GM21515 (cell line): Measurements from ENCODE around the gene SLC17A2.

ENCODE experiments used
- ATAC-seq: cut with Tn5 transposase; IDR thresholded peaks from one replicate; pipeline ENCODE4 v1.9.1; 2021; ENCODE audit not compliant: unreplicated experiment

The SLC17A2 gene

DNA sequence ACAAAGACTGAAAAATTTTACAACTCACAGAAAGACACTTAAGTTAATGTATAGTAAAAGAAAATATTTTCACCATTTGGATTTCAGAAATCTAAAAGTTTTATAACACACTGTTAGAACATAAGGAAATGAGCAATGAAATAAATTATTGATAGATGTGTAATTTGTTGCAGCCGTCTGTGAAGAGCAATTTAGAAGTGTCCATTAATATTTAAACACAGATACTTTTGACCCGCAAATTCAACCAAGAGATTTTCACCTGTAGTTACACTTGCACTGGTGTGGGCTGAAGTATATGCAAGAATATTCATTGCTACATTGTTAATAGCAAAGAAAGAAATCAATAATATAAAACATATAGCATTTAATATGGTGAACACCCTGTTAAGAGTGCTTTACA is 41.9 kb downstream of the SLC17A2 start:
- no peak for ATAC-seq

DNA sequence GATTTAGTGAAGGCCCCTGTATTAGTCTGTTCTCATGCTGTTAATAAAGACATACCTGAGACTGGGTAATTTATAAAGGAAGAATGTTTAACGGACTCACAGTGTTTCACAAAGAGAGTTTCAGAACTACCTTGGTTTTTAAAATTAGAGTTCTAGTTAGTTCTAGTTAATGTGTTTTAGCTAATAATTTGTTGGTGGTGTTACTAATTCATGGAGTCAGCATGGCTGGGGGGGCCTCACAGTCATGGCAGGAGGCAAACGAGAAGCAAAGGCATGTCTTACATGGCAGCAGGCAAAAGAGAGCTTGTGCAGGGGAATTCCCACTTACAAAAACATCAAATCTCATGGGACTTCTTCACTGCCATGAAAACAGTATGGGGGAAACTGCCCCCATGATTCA is 44.4 kb downstream of the SLC17A2 start:
- ATAC-seq: no peak

DNA sequence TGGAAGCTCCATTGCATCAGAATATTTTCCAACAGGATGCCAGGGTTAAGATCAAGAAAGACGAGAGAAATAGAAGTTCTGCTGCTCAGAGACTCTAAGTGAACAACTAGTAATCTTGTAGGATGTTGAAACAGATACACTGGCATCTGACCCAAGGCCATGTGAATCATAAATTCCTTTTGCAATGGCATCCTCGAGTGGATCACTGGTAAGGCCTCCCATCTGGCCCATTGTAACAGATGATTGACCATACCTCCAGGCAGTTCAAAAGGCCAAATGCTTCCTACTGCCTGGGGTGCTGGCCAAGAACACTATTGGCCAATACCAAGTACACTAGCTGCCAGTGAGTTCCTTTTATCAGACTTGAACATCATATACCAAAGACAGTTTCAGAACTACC is 46.5 kb downstream of the SLC17A2 start:
- no peak for ATAC-seq

DNA sequence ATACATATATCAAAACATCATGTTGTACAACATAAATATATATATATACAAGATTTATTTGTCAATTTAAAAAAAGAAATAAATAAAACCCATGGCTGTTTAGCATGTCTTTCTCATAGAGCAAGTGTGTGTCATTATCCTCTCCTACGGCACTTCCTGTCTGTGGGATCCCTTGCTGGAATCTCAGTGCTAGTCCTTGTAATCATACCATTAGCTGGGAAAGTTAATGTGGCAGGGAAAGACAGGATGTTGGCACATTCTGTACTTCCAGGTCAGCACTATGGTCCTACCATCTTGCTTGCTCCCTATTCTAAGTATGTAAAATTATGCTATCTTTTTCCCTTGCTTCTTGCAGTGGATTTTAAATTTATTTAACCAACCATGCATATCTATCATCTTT is 47.0 kb downstream of the SLC17A2 start:
- no peak for ATAC-seq

DNA sequence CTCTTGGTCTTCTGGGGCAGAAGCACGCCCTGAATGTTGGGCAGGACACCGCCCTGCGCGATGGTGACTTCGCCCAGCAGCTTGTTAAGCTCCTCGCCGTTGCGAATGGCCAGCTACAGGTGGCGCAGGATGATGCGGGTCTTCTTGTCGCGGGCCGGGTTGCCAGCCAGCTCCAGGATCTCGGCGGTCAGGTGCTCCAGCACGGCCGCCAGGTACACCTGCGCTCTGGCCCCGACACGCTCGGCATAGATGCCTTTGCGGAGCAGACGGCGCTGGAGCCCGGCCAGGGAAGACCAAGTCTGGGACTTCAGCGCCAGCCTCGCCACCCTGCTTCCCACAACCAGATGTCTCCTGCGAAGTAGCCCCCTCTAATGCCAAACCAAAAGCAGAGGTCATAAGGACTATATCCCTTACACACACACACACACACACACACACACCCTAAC is 48.4 kb downstream of the SLC17A2 start:
- no peak for ATAC-seq

DNA sequence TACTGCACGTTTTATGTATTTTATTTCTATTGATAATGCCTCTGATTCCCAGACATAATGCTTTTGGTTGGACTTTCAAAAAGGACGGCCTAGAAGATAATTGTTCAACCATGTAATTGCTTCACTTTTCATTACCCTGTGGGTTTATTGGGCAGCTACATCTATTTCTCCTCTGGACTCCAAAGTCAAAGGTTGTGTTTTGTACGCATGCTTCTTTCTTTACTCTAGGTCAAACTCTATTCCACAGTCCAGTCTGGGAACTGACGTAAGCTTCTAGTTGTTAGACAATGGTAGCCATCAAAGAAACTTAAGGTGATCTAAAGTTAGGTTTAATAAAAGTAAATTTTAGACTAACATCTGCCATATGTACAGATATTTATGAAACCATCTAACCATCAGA is 49.9 kb downstream of the SLC17A2 start:
- ATAC-seq: no peak

DNA sequence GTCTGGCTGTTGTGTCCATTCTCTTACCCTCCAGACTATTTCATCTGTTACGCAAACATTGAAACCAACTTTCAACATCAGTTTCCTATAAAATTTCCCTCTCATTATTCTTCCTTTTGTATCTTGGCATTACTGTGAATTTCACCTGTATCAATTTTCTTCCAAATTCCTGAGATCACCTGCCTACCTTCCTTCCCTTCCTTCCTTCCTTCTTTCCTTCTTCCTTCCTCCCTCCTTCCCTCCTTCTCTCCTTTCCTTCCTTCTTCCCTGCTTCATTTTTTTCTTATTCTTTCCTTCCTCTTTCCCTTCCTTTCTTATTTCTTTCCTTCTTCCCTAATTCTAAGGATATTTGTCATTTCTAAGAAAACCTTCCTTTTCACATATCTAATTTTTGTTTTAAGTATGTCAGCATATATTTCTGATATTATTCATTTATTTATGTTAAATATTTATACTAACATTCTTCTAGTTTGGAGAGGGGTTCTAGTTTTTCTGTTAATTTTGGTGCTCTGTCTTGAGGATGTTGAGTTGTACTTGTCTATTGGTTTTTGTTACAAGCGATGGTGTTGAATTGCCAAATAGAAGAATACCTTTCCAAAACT is 51.7 kb downstream of the SLC17A2 start:
- ATAC-seq: no peak

DNA sequence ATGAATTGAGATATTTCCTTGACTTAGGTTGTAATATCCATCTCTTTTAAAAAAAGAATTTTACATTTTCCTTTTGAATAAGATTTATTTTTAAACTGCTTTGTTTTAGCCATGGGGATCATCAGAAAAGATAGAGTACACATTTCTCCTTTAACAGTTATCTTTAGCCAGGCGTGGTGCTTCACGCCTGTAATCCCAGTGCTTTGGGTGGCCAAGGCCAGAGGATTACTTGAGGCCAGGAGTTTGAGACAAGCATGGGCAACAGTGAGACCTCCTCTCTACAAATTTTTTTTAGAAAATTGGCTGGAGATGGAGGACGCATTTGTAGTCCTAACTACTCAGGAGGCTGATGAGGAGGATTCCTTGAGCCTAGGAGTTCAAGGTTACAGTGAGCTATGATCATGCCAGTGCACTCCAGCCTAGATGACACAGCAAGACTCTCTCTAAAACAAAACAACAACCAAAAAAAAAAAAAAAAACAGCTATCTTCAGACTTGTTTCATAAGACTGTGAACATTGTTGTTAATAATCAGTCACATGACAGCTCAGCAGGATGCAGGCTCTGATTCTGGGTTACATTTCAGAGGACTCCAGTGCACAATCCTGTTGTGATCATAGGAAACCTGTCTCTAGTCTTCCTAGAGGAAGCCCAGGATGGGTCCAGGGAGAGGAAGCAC is 54.4 kb downstream of the SLC17A2 start:
- ATAC-seq: no peak

DNA sequence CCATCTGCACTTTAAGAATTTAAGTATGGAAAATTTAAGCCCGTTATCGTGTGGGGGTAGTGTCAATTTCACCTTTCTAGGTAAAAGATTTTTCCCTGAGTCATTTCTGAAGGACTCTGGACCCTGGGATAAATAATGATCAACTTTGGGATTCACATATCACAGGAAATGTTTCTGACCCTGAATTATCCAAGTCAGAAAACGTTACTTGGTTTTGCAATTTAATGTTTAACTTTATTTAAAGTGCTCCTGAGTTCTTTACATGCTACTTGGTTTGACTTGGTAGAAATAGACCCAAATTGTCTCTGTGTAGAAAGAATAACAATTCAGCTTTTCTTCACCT is 55.0 kb downstream of the SLC17A2 start:
- ATAC-seq: no peak

DNA sequence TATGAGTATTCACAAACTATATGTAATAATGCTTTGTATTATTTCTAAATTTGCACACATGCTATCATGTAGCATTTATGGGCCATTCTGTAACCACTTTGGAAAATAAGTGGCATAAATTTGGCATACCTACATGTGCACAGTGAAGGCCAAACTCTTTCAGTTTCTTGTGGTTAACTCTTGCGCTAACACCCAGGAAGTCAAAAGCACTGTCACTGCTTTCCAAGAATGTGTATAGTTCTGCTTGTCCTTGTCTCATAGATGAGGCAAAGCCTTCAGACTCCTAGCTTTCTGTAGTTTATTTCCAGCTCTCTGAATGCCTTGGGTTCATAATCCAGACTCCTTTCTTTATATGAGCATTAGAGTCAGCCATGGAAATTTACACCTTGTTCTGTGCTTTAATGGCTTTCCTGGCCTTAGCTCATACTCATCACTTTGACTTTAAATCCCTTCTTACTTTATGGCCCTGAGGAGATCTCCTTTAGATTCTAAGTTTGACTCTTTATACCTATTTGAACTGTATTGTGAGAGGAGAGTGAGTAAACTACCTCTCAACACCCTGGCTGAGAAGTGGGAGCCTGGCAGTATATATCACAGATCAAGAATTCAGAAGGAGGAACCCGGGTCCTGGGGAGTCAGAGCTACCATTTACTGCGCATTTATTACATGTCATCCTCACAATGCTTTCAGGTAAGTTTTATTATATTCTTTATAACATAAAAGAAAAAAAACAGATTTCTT is 55.5 kb downstream of the SLC17A2 start:
- ATAC-seq: no peak

DNA sequence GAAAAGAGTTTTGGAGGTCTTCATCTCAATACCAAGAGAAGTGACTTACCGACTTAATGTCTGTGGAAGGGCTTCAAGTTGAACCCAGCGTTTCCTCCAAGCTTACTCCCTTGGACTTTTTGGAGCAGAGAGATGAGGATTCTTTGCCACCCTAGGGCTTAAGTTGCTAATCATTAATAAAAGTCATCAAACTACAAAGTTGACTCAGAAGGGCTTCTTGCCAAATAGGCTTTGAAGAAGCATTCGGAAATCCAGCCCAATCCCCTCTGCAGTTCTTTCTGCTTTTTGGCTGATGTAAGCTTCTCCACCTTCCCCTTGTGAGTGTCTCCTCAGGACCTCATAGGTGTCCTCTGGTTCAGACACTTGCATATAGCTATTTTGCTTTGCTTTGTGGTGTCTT is 56.4 kb downstream of the SLC17A2 start, which contains the start of gene SLC17A3:
TSS of gene SLC17A3 (minus strand) at position 126 of the 400 bp plus-strand sequence. CDS start 5,856 bp downstream, outside the sequence.
- ATAC-seq: no peak

DNA sequence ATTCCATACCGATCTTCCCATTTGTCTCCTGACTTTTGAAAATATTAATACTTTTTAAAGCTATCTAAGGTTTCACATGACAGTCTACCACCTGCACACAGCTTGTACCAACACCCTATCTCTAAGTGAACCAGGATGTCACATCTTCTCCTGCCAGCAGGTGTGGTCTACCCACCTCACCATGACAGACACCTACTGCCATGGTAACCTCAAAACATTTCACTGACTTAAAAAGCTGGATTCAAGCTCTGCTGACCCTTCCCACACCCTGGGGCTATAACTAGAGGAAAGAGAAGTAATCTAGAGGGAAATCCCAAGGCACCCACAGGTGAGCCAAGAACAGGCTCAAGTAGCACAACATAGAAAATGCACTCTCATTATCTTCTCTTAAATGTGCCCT is 57.7 kb downstream of the SLC17A2 start:
- ATAC-seq: no peak

DNA sequence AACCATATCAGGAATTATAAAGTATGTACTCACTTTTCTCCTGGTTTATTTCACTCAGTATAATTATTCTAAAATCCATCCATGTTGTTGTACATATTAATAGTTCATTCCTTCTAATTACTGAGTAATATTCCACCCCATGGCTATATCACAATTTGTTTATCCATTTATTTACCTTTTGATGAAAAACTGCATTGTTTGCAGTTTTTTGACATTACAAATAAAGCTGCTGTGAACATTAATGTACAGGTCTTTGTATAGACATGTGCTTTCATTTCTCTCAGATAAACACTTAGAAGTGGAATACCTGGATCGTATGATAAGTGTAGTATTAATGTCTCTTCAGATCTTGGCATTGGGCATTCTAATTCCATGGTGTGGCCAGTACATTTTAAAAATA is 60.7 kb downstream of the SLC17A2 start:
- no peak for ATAC-seq

DNA sequence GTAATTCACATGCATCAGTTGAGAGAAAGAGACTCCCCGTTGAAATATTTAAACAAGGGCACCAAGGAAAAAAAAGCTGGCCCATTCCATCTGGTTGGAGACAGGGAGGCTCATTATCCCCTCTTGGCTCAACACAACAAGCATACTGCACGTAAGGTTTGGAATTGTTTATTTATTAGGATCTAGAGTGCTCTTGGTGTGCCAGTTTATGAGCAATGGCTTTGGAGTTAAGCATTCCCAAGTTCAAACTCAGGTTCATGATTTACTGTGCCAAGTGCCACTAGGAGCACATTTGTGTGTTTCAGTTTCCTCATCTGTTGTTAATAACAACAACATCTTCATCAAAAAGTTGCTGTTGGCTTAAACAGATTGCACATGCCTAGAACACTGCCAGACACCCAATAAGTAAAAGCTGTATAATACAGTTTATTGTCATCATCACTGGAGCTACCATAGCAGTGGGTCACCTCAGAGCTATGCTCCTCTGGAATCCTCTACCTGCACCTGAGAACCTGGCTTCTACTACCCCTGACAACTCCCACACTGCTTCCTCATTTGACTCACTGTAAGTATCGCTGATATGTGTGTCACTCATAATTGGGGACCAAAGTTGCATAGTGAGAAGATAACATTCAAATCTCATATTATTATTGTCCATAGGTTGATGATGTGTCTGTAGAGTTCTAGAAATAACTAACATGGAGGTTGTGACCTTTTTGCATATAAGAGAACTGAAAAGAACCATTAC is 61.9 kb downstream of the SLC17A2 start:
- ATAC-seq: no peak

DNA sequence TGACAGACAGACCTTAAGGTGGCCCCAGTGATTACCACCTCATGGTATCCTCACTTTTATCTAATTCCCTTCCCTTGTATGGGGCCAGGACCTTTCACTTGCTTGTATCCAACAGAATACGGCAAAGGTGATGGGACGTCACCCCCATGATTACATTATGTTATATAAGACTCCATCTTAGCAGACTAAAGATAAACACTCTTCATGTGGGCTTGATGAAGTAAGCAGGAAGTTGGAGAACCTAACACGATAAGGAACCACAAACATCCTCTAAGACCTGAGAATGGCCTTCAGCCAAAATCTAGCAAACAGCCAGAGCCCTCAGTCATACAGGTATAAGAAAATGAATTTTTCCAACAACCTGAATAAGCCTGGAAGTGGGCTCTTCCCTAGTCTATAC is 64.5 kb downstream of the SLC17A2 start:
- no peak for ATAC-seq

DNA sequence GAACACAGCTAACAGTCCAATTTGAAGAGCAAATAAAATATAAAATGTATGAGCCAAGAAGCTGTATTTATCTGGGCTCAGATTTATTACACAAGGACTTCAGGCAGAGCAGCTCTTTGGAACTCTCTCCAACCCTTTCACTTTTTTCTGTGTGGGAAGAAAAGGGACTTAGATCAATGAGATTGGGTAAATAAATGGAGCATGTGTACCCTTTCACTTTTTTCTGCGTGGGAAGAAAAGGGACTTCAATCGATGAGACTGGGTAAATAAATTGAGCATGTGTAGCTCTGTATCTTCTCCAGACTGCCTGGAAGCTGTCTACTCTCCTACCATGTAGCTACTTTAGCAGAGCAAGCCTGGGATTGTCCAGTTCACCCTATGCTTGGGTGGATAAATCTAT is 67.1 kb downstream of the SLC17A2 start:
- ATAC-seq: no peak
